K562 (cell line): ENCODE measurements around the gene TFDP1. TPM values are rescaled to one million over a fixed set of nuclear protein-coding genes. Genes with fewer than 3 reads are reported as not detected.

Source experiments
- ATAC-seq: fragments of 200-7000 bp; cut with Tn5 transposase; 3 replicates; pipeline ENCODE4 v1.9.1; 2020; ENCODE audit warnings: moderate library complexity
- BruUV-seq: library from RNA; stranded (reverse); fragments of 400-500 nt; replicated peaks from 2 replicates; lab custom pipeline; 2021; lab: Mats Ljungman, UMichigan
- CTCF ChIA-PET: fragments of 300-600 bp; formaldehyde crosslinking; extraction: SDS; loops from one replicate; lab custom pipeline; 2021; ENCODE audit warnings: low intra/inter-chr PET ratio; lab: Yijun Ruan, JAX
- POLR2A ChIA-PET: fragments of 300-600, 350-650 bp; sonication (Branson Sonifier 250); formaldehyde crosslinking; extraction: SDS; loops from one replicate; lab custom pipeline; 2021; ENCODE audit warnings: antibody characterized with exemption, inconsistent platforms; lab: Yijun Ruan, JAX
- DNase-seq, 4 experiments: peaks; one replicate each; pipeline versions ENCODE4 v3.0.0 to v3.0.0-alpha.2; 2011 to 2018; ENCODE audit warnings: low spot score in 3 of 4, mixed read lengths in 3 of 4; ENCODE audit errors: extremely low read depth in 1 of 4
- FAIRE-seq: peaks from 2 replicates; lab custom pipeline; 2011; peaks lifted over from hg19 to GRCh38; lab: Jason Lieb, UNC
- H2AFZ ChIP-seq: 2 replicates; pipeline ENCODE4 v1.6.0; 2011; ENCODE audit warnings: low read depth, low read length, control low read depth, inconsistent platforms
- H3K27ac ChIP-seq: fragments of 200-600 bp; 3 replicates; pipeline ENCODE4 v1.8.0; 2011; ENCODE audit warnings: low read depth, mild to moderate bottlenecking, control low read depth, inconsistent platforms, low read length, moderate library complexity, mixed read lengths; ENCODE audit errors: extremely low read depth
- H3K27me3 ChIP-seq, 2 experiments: fragments of 300-600 bp in 1 of 2; 2 replicates in 1 of 2; 3 replicates in 1 of 2; pipeline versions ENCODE4 v1.6.0 to v1.8.0; 2011; ENCODE audit warnings: inconsistent platforms in 2 of 2, low read length in 2 of 2, mild to moderate bottlenecking in 1 of 2, mixed read lengths in 1 of 2, moderate library complexity in 1 of 2; ENCODE audit not compliant: control insufficient read depth in 2 of 2, insufficient read depth in 2 of 2
- H3K36me3 ChIP-seq: fragments of 300-600 bp; 3 replicates; pipeline ENCODE4 v1.8.0; 2011; ENCODE audit warnings: mild to moderate bottlenecking, low read length, inconsistent platforms; ENCODE audit not compliant: control insufficient read depth, insufficient read depth
- H3K4me1 ChIP-seq, 2 experiments: fragments of 200-600 bp in 1 of 2; replicated peaks in 1 of 2; 2 replicates in 1 of 2; 3 replicates in 1 of 2; pipeline versions ENCODE4 v1.5.1 to v1.8.0; 2011; ENCODE audit warnings: inconsistent platforms in 2 of 2, low read length in 2 of 2, mild to moderate bottlenecking in 1 of 2, mixed read lengths in 1 of 2, moderate library complexity in 1 of 2; ENCODE audit not compliant: control insufficient read depth in 2 of 2, insufficient read depth in 2 of 2
- H3K4me2 ChIP-seq: 2 replicates; pipeline ENCODE4 v1.6.1; 2011; ENCODE audit warnings: low read length, control low read depth, inconsistent platforms, mixed read lengths; ENCODE audit not compliant: insufficient read depth
- H3K4me3 ChIP-seq: fragments of 200-600 bp; sonication (generic), shearing (Covaris generic); 2 replicates; pipeline ENCODE4 v1.5.1; 2016; ENCODE audit warnings: control low read depth, inconsistent platforms
- H3K79me2 ChIP-seq: fragments of 200-600 bp; 3 replicates; pipeline ENCODE4 v1.8.0; 2011; ENCODE audit warnings: low read length, inconsistent platforms; ENCODE audit not compliant: control insufficient read depth, insufficient read depth
- H3K9ac ChIP-seq, 2 experiments: 2 replicates each; pipeline versions ENCODE4 v1.6.0 to v1.6.1; 2011; ENCODE audit warnings: low read depth in 2 of 2, low read length in 2 of 2, control low read depth in 1 of 2, inconsistent platforms in 1 of 2, mild to moderate bottlenecking in 1 of 2, mixed read lengths in 1 of 2; ENCODE audit not compliant: insufficient read depth in 1 of 2
- H3K9me1 ChIP-seq: one replicate; pipeline ENCODE4 v1.6.0; 2011; ENCODE audit warnings: inconsistent platforms, mild to moderate bottlenecking, low read length, moderate library complexity; ENCODE audit not compliant: control insufficient read depth, insufficient read depth
- H3K9me3 ChIP-seq: replicated peaks from 2 replicates; pipeline ENCODE4 v1.5.1; 2011; ENCODE audit warnings: low read depth, low read length, inconsistent platforms; ENCODE audit not compliant: control insufficient read depth, insufficient read depth
- H4K20me1 ChIP-seq: replicated peaks from 2 replicates; pipeline ENCODE4 v1.6.1; 2011; ENCODE audit warnings: low read length, inconsistent platforms, mixed read lengths; ENCODE audit not compliant: control insufficient read depth, insufficient read depth
- CAMTA2 ChIP-seq: fragments of 250-450 bp; sonication (Bioruptor Pico); conservative IDR thresholded peaks from 2 replicates; pipeline ENCODE4 v1.5.1; 2022
- MAX ChIP-seq: sonication (generic); formaldehyde crosslinking; IDR thresholded peaks from 2 replicates; pipeline ENCODE4 v1.9.0; 2022; ENCODE audit warnings: mild to moderate bottlenecking, missing genetic modification reagents
- MITF ChIP-seq: IDR thresholded peaks from 2 replicates; pipeline ENCODE4 v1.6.1; 2014; ENCODE audit warnings: antibody characterized with exemption
- RNF219 ChIP-seq: fragments of 250-450 bp; sonication (Bioruptor Pico); IDR thresholded peaks from 2 replicates; pipeline ENCODE4 v1.5.0; 2022; ENCODE audit warnings: mild to moderate bottlenecking
- TFAP4 ChIP-seq: sonication (generic); formaldehyde crosslinking; IDR thresholded peaks from 2 replicates; pipeline ENCODE4 v1.8.0; 2022; ENCODE audit warnings: missing genetic modification reagents, mild to moderate bottlenecking, moderate library complexity, borderline replicate concordance
- WGBS: fragments of 100-300 bp; shearing (Covaris generic); methylation state at CpG from one replicate; pipeline ENCODE4 v1.1.6; 2016; ENCODE audit warnings: low coverage, mixed read lengths; ENCODE audit not compliant: insufficient coverage; ENCODE audit errors: missing lambda C conversion rate; 5-methylcytosine and 5-hydroxymethylcytosine counted together
- in situ Hi-C: fragments of 300-500 bp; cut with MboI; formaldehyde crosslinking; loops from 4 replicates; pipeline ENCODE4 v1.15.0; 2018; ENCODE audit warnings: inconsistent platforms, mixed read lengths
- intact Hi-C: fragments of 100-400 bp; cut with micrococcal nuclease; formaldehyde crosslinking; loops from 2 replicates; pipeline ENCODE4 v1.14.2; 2022
- polyA plus RNA-seq, 8 experiments: library from polyadenylated mRNA; depleted of rRNA in 4 of 8; stranded (reverse) in 5 of 8; unstranded in 3 of 8; fragments of >200 nt; fragmentation: Nextera tagmentation in 2 of 8; fragmentation: Illumina TruSeq in 1 of 8; extraction: Ambion mirVana in 2 of 8; extraction: Trizol in 1 of 8; gene quantifications; 2 replicates each; pipeline versions ENCODE4 v1.2.1 to v1.2.3, GENCODE V29; 2011 to 2014; ENCODE audit warnings: inconsistent platforms in 1 of 8, missing spikeins in 1 of 8
- total RNA-seq, 7 experiments: library from RNA; depleted of rRNA in 6 of 7; stranded (reverse); fragments of >200 nt in 6 of 7; fragmentation: Illumina TruSeq in 2 of 7; extraction: Trizol in 2 of 7; gene quantifications; 2 replicates each; pipeline versions ENCODE4 v1.2.1 to v1.2.3, GENCODE V29; 2011 to 2021; ENCODE audit warnings: low replicate concordance in 1 of 7

Gene TFDP1
- total and polyA plus RNA-seq, 9 of the 15 experiments (the other 6 are each of a cell fraction or from before 2014, with no cell fraction given): 33.8 to 145 (median 69.1) TPM

- H3K9me3 ChIP-seq: peaks cover 5% of the 10 kb centered on the region
- no peak overlapping the region for H3K4me2 ChIP-seq
- no peaks in the 10 kb centered on the region for H3K9me1 ChIP-seq
- CTCF ChIA-PET: no interaction called here
- no TSS peak for BruUV-seq
- intact Hi-C loops: no loop called here
- TF ChIP-seq MITF (no peak), MAX (CRISPR knock-in tag) (no peak), TFAP4 (no peak), CAMTA2 (CRISPR knock-in tag) (no peak), RNF219 (CRISPR knock-in tag) (no peak)
- H3K79me2 ChIP-seq: no peaks in the 10 kb centered on the region
- no peaks in the 10 kb centered on the region for H4K20me1 ChIP-seq
- no peak overlapping the region for H3K27ac ChIP-seq
- H3K36me3 ChIP-seq: peaks cover 6% of the 10 kb centered on the region; the same call in 2 of the 3 replicates
- 80% methylated on average over 8 of the region's 11 CpGs for WGBS
- peaks cover 0 to 6% of the 10 kb centered on the region in 2 experiments; a peak in 2 of 5 replicates for H3K27me3 ChIP-seq
- H3K4me1 ChIP-seq: no peaks in the 10 kb centered on the region
- POLR2A ChIA-PET: no interaction called here
- ATAC-seq (no peak), FAIRE-seq (no peak), DNase-seq (no peak)
- no peak overlapping the region for H3K9ac ChIP-seq
- H2AFZ ChIP-seq: no peak overlapping the region
- no peak overlapping the region for H3K4me3 ChIP-seq
- in situ Hi-C loops: no loop called here
Measured at GRCh38 chr13:113646376-113646775, 61.8 kb downstream of the TFDP1 start.
